ENCODE data around the gene ZBTB7A.

GRCh38 chr19:4061178-4061682, 5.5 kb downstream of the ZBTB7A start:
- TF ChIP-seq CTCF (IDR thresholded peaks at IDR 0.05; ENCODE audit: borderline replicate concordance, extremely low read depth, low read length, poor library complexity, severe bottlenecking), result no peak
- TF ChIP-seq EZH2 (IDR thresholded peaks at IDR 0.05; ENCODE audit: borderline replicate concordance, low read depth, low read length, severe bottlenecking), result no peak

Data from DND-41 (cell line).